Globus pallidus (tissue), 1 donor: ENCODE results near the gene LMCD1.

Experiments
- DNase-seq: peaks from one replicate; pipeline ENCODE4 v3.0.0-alpha.2; 2015; ENCODE audit warnings: low spot score

Gene LMCD1

DNA sequence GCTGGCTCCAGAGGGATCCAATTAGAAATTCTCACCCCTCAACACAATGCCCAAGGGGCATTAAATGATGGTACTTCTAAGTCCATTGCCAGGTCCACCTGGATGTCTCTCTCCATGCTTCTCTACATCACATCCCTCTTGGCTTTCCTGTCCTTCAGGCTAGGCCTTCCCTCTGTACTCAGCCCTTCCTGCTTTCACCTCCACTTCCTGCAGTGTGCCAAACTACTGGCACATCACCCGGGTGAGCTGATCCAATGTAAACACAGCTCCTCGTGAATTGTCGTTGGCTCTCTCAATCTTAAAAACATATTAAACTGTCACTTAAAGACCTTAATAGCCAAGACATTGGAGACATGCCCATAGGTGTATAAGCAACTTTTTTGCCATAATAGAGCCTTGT lies 4.0 kb downstream of the LMCD1 start:
- DNase-seq: no peak

DNA sequence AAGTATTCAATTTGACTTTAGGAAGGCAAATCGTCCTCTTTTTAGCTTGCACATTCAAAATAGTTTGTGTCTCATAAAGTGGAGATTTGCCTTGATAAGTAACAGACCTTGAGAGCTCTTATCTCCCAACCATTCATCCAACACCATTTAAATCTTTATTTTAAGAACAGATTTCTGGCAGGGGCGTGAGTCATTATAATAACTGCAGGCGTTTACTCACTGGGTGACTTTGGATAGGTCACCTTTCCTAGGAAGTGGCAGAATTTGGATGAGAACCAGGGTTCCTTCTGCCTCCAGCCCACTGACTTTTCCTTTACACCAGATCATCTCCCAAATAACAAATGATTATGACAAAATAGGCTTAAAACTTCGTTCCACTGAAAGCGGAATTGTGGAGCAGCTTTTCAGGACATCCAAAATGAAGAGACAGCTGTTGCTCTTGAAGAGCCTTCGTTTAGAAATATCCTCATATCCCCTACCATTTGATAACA lies 5.0 kb downstream of the LMCD1 start:
- DNase-seq: no peak

DNA sequence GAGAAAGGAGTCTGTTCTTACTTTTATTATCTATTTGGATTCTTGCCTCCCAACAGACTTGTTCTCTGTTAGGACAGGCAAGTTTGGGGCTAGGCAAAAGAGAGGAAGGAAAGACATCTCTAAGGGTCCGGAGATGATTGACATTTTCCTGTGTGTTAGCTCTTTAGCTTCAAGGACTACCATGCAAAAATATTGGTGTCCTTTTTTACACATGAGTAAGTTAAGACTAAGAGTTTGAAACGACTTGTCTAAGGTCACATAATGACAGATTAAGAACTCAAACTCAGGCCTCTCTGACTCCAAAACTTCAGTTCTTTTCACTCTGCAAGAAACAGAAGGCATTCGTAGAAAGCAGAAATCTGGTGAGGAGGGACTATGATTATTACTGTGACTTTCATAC lies 5.9 kb downstream of the LMCD1 start:
- DNase-seq: no peak

DNA sequence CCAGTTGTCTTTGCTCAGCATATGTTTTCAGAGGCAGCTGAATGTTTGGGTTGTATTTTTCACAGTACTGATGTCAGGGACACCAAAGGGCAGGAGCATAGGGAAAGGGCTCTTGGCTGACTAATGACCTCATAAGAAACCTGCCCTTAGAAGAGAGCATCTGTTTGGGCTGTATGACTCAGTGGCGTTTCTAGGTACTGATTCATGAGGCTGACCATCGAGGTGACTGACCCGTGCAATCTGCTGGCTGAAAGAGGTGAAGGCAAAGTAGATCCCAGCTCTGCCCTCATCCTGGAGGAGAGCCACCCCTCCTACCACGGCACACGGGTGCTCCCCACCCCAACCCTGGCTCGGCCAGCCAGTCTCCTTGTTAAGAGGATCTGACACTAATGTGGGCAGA lies 8.3 kb downstream of the LMCD1 start:
- DNase-seq: no peak

DNA sequence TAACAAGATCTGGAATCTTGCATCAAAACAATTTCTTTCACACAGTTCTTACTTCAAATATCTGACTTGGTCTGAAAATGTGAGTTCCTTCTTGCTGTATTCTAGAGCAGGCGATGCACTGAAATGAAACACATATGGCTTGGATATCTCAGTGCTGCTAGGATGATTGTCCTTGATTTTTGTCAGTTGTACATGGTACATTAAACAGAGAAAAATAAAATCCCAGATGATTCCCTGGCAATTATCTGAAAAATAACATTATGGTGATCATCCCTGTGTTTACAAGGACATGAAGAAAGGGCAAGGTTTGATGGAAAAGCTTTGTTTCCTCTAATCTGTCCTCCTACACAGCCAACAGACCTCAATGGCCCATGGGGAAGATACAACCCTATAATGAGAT lies 10.6 kb downstream of the LMCD1 start:
- DNase-seq: no peak

DNA sequence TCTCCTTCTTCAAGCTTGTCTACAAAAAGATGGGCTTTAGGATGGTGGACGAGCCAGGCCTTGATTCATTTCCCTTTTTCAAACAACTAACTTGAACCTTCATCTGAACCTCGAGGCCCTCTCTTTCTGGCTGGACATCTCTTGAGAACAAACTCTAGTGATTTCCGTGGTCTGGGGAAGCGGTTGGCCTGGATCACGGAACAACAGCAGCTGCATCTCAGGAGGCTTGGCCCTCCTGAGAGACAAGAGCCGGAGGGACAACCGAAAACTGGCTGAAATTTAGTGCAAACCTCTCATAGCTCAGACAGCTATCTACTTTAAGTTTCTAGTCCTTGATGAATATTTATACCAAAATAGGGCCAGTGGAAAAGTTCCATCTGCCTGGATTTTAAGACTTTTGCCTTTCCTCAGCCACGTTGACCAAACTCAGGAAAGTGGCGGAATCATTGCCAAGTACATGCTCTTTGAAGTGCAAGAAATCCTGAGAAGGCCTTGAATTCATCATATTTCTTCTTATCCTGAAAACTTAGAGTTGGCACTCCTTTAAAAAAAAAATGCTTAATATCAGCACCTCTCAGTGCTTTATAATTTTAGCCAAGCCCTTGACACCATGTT lies 14.5 kb downstream of the LMCD1 start:
- no peak for DNase-seq

DNA sequence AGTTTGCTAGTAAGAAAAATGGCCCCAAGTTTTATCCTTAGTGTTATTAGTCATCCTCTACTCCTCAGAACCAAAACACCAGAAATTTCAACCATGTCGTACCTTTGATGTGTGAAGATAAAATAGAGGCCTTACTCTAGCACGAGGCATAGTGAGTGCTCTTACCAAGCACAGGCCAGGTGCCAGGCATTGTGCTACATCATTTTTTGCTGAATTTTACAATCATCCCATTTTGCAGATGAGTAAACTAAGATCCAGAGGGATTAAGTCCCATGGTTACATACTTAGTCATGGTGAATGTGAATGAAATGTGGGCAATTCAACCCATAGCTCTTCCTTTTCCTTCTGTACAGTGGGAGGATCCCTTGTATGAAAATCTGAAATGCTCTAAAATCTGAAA lies 15.2 kb downstream of the LMCD1 start:
- DNase-seq: no peak

DNA sequence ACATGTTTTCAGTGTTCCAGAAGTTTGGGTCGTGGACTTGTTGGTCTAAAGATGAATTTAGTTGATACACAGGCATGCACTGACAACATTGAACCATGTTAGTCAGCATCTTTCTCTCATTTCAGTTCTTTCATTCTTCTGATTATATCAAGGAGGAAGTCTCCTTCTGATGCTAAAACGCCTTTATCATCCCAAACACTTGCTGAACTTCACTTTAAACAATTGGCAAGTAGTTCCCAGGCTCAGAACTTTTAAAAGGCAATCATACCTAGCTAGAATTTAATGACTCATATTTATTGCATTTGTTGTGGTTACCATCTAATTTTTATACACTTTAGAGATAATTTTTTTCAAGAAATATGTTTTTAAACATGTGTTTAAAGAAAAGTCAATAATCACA lies 15.9 kb downstream of the LMCD1 start:
- DNase-seq: no peak

DNA sequence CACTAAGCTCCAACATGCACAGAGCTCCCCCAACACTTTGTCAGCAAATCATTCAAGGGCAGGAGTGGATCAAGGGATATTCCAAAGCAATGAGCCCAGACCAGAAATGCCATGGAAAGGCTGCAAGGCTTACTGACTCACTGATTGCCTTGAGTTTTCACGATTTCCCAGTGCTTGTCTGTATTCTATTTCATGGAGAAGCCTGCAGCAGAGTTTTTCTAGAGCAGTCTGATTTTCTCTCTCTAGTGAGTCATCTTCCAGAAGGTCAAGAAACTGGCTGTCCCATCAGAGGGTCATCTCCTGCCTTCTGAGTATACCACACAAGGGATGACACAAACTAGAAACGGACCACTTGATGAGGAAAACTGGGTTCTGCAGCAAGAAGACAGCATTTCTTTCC lies 16.5 kb downstream of the LMCD1 start:
- no peak for DNase-seq

DNA sequence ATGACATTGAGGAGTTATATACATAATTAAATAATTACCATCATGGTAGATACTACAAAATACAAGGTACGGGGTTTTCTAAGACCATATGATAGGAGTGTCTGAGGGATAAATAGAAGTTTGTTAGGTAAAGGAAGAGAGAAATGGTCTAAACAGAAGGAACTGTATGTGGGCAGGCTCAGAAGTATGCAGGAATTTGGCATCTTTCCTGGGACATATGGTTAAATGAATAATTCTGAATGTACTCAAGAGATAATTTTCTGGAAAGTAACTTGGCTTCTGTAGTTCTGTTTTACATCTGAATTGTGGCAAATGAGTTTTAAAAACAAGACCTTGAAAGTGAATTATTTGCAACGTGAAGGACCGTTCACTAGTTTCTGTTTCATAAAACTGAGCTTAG lies 17.5 kb downstream of the LMCD1 start:
- no peak for DNase-seq

DNA sequence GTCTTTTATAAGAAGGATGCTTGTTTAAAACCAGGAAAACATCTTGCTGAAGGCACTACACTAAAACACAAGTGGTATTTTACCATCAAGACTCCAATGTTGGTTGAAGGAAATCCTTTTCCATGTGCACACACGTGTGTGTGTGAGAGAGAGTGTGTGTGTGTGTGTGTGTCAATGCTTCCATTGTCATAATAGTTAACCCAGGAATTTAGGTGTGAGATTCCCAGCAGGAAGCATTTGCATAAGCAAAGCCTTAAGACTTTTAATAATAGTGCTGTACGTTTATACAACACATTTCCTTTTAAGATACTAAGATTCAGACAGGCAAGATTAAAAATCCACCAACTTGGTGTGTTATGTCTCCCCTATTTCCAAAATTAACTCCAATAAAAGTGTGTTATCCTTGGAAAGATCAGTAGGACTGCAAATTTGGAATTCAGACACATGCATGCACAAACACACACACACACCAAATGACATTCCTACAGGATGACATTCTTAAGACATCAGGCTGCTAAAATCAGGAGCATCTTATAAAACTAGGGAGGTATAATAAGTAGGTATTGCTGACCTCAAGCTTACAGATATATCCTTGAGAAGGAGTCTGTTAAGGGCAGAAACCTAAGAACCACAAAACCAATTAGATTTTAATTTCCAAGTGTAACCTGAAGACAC lies 18.3 kb downstream of the LMCD1 start:
- no peak for DNase-seq

DNA sequence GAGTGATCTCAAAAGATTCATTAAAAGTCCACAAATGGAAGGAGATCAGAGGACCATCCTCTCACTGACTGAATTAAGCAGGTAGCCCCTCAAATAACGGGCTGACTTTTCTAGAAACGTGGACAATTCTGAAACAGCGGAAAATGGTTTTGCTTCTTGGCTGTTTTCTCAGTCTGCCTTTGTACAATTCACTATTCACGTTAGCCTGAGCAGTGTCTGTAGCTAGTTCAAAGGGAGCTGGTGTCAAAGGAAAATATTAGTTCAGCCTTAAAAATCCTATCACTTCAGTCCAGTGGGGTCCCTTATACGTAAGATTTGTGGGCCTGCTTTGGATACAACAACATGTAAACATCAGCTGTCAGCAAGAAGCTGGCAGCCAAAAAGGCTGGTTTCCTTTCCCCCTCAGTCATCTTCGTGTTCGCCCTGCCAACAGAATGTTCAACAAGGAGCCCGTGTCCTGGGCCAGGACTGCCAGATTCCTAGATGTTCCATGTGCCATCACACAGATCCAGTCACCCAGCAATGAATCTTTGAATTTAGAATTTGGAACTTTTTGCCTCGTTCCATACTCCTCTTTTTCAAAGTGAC lies 19.3 kb downstream of the LMCD1 start:
- DNase-seq: peak; percentile 31

DNA sequence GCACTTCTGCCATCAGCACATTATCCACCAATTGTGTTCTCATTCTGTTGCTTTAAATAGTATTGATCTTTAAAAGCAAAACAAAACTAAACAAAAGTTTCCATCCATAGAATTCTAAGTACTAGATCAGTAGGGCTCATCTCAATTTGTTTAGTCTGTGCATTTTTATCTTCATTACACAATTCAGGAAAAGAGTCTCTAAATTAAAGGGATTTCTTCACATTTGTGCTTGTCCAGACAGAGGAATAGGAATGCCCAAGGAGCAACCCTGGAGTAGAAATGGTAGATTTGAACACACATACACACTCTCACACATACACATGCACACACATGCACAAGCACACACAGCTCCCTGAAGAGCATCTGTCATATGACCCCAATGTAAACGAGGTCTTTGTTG lies 21.4 kb downstream of the LMCD1 start:
- peak; percentile 31 for DNase-seq

DNA sequence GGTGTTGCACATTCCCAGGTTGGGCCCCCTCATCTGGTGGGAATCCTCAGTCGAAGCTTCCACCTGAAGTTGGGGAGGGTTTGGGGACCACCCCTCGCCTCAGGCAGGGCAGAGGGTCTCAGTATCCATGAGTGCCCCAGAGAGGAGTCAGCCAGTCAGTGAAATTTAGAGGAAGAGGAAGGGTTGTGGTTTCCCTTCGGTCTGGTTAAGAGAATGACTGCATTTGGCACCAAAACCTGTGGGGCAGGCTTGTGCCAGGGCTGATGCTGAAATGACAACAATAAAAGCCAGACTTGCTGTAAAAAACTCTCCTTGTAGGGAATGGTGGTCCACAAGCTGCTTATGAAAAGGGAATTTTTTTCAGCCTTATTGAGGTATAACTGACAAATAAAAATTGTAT lies 22.6 kb downstream of the LMCD1 start:
- no peak for DNase-seq

DNA sequence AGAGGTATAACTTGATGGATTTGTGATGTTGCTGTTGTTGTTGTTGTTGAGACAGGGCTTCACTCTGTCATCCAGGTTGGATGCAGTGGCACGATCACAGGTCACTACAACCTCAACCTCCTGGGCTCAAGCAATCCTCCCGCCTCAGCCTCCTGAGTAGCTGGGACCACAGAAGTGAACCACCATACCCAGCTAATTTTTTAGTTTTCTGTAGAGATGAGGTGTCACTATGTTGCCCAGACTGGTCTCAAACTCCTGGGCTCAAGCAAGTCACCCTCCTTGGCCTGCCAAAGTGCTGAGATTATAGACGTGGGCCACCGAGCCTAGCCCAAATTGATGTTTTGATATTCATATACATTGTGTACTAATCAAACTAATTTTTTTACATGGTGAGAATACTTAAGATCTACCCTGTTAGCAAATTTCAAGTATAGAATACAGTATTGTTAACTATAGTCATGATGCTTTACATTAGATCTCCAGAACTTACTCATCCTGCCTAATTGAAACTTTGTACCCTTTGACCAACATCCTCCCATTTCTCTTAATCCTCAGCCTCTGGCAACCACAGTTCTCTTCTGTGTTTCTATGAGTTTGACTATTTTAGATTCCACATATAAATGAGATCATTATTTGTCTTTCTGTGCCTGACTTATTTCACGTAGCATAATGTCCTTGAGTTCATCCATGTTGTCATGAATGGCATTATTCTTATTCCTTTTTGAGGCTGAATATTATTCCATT lies 23.2 kb downstream of the LMCD1 start:
- no peak for DNase-seq

DNA sequence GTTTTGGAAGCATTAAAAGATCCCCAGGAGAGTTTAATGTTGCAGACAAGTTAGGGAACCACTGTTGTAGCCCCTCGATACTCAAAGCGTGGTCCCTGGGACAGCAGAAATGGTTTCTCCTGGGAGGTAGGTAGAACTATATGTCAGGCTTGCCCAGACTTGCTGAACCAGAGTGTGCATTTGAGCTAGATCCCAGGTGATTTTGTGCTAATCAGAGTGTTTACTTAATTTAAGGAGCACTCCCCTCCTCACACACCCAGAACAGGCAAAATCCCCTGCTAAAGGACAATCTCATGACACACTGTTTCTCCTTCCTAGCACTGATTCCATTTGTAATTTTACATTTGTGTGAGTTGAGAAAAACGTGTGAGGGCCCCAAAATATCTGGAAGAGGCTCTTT lies 24.3 kb downstream of the LMCD1 start:
- DNase-seq: no peak

DNA sequence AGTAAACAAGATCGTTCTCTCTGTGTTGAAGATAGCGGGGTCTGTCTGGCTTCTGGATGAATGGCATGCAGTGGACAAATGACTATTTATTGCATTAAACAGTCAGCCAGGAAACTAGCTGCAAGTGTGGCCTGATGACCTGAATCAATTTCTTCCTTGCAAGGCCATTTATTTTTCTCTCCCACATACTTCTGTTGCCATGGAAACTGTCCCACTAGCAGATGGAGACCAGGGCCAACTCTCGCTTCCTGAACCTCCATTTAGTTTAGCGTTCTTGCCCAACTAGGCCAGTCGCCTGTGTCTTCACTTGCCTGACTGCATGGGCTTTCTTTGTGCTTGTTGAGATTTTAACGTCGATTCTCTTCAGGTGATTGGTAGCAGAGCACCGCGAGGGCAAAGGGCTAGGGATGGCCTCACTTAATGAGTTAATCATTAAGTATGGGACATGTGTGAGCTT lies 27.6 kb downstream of the LMCD1 start:
- peak; percentile 72 for DNase-seq

DNA sequence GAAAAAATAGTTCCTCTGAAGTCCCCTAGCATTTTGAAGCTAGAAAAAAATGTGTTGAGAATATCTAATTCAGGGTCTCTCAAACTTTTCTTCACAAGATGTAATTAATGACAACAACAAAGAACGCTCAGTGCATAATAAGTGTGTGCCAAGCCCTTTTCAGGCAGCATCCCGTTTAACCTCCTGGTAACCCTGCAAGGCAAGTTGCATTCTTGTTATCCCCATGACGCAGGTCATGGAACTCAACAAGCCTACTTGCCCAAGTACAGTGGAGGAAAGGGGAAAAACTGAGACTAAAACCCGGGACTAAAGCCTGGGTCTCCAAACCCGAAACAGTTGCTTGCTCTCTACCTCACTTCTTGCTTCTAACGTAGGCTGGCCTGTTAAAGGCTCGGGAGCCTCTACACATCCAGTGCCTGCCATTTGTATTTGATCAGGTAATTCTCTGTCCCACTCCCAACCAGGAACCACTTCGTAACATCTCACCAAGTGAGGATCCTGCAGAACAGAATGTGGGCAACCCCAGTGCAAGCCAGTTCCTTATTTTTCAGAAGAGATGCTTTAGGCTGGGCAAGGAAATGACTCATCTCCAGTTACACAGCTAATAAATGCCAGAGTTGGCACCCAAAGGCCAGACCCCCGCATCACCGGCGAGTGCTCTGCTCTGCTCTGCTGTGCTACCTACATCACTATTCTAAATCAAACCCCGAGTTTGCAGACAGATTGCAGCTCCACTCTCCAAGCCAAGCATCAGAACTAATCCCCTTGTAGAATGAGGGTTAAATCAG lies 28.3 kb downstream of the LMCD1 start:
- no peak for DNase-seq

DNA sequence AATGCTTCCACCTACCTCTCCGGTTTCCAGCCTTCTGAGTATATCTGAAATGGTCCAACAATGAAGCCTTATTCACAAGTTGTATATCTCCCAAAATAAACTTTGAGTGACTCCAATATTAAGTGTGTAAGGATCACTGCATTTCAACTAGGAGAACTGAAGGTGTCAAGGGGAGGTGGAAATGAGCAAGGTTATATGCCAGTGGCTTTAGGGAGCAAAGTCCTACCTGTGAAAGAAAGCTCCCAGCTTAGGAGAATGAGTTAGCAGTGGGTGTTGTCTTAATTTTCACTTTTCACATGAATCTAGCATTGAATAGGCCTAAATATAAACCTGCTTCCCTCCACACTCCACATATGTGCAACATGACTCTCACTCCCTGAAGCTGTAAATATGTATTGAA lies 29.0 kb downstream of the LMCD1 start:
- DNase-seq: no peak

DNA sequence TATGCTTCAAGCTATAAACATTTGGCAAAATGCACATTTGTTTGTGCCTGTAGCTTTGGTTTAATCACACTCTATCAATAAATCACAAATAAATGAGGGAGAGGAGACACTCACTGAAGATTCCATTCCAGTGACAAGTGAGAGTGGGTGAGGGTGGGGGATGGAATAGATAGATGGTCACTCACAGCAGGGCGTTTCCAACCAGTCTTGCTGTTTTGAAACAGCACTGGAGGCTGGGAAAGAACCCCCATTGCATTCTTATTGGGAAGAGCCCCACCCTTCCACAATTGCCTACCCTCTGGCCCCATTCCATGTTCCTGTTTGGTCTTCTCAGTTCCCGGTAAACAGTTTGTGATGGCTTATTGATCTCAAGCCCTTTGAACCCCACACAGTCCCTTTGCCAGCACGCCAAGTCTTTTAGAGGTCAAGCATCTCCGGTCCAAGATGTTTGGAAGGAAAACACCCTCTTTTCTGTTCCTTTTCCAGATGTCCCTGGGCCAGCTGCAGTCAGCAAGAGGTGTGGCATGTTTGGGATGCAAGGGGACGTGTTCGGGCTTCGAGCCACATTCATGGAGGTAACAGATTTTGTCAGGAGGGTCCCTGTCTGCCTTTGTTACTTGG lies 30.7 kb downstream of the LMCD1 start:
- no peak for DNase-seq
